Endothelial cell of umbilical vein (primary cell): Measurements from ENCODE around the gene UFSP2. TPM values are rescaled to one million over a fixed set of nuclear protein-coding genes. Genes with fewer than 3 reads are reported as not detected.

Experiments used
- BruUV-seq: library from RNA; stranded (reverse); fragments of 400-500 nt; replicated peaks from 2 replicates; lab custom pipeline; 2021; lab: Mats Ljungman, UMichigan
- CTCF ChIA-PET: fragments of 300-600, 350-600 bp; sonication (Branson Sonifier 250); formaldehyde crosslinking; loops from one replicate; lab custom pipeline; 2021; ENCODE audit warnings: antibody characterized with exemption, inconsistent platforms; lab: Charles Lee
- POLR2A ChIA-PET: fragments of 300-600, 350-600 bp; sonication (Branson Sonifier 250); formaldehyde crosslinking; loops from one replicate; lab custom pipeline; 2021; ENCODE audit warnings: antibody characterized with exemption, inconsistent platforms; lab: Charles Lee
- DNase-seq: peaks from one replicate; pipeline ENCODE4 v3.0.0-alpha.2; 2011; ENCODE audit warnings: low read depth, low spot score
- FAIRE-seq: peaks from 2 replicates; lab custom pipeline; 2011; peaks lifted over from hg19 to GRCh38; lab: Jason Lieb, UNC
- H2AFZ ChIP-seq: 2 replicates; pipeline ENCODE4 v1.6.0; 2012; ENCODE audit warnings: low read depth, low read length, control low read depth, inconsistent platforms
- H3K27ac ChIP-seq: 2 replicates; pipeline ENCODE4 v1.5.1; 2011; ENCODE audit warnings: low read depth, mild to moderate bottlenecking, control low read depth, low read length, moderate library complexity; ENCODE audit not compliant: insufficient read depth
- H3K27me3 ChIP-seq, 2 experiments: 2 replicates each; pipeline versions ENCODE4 v1.6.0 to v1.6.1; 2011; ENCODE audit warnings: low read length in 2 of 2, mixed read lengths in 1 of 2; ENCODE audit not compliant: control insufficient read depth in 2 of 2, insufficient read depth in 2 of 2
- H3K36me3 ChIP-seq, 2 experiments: 2 replicates in 1 of 2; 3 replicates in 1 of 2; pipeline ENCODE4 v1.5.1; 2011; ENCODE audit warnings: low read length in 2 of 2, mild to moderate bottlenecking in 1 of 2, moderate library complexity in 1 of 2; ENCODE audit not compliant: control insufficient read depth in 2 of 2, insufficient read depth in 2 of 2; ENCODE audit errors: extremely low read depth in 1 of 2
- H3K4me1 ChIP-seq: 3 replicates; pipeline ENCODE4 v1.5.1; 2011; ENCODE audit warnings: mild to moderate bottlenecking, low read length; ENCODE audit not compliant: control insufficient read depth, insufficient read depth; ENCODE audit errors: extremely low read depth
- H3K4me2 ChIP-seq: 2 replicates; pipeline ENCODE4 v1.6.1; 2011; ENCODE audit warnings: low read length, control low read depth, mixed read lengths; ENCODE audit not compliant: insufficient read depth
- H3K4me3 ChIP-seq, 3 experiments: fragments of 200-600 bp in 1 of 3; sonication (generic), shearing (Covaris generic) in 1 of 3; replicated peaks in 1 of 3; 2 replicates each; pipeline ENCODE4 v1.5.1; 2011 to 2016; ENCODE audit warnings: control low read depth in 3 of 3, low read length in 3 of 3, mild to moderate bottlenecking in 2 of 3, inconsistent platforms in 1 of 3, low read depth in 1 of 3, moderate library complexity in 1 of 3; ENCODE audit not compliant: insufficient read depth in 1 of 3
- H3K79me2 ChIP-seq: 2 replicates; pipeline ENCODE4 v1.6.0; 2012; ENCODE audit warnings: low read length, inconsistent platforms; ENCODE audit not compliant: control insufficient read depth, insufficient read depth
- H3K9ac ChIP-seq: replicated peaks from 2 replicates; pipeline ENCODE3; 2011; ENCODE audit warnings: low read length, control low read depth; ENCODE audit not compliant: insufficient read depth; ENCODE audit errors: extremely low read depth
- H3K9me1 ChIP-seq: replicated peaks from 3 replicates; pipeline ENCODE4 v1.6.0; 2011; ENCODE audit warnings: mild to moderate bottlenecking, low read length; ENCODE audit not compliant: control insufficient read depth, insufficient read depth; ENCODE audit errors: extremely low read depth
- H3K9me3 ChIP-seq: replicated peaks from 2 replicates; pipeline ENCODE4 v1.5.1; 2012; ENCODE audit warnings: low read length, inconsistent platforms; ENCODE audit not compliant: control insufficient read depth, insufficient read depth
- H4K20me1 ChIP-seq: replicated peaks from 2 replicates; pipeline ENCODE3; 2011; ENCODE audit warnings: mild to moderate bottlenecking, low read length; ENCODE audit not compliant: control insufficient read depth, insufficient read depth; ENCODE audit errors: extremely low read depth
- EZH2 ChIP-seq: IDR thresholded peaks from 2 replicates; pipeline ENCODE4 v1.6.1; 2012; ENCODE audit warnings: borderline replicate concordance, low read depth, mild to moderate bottlenecking, moderate library complexity, low read length, inconsistent platforms; ENCODE audit not compliant: severe bottlenecking
- FOS ChIP-seq: IDR thresholded peaks from 2 replicates; pipeline ENCODE4 v1.6.1; 2011; ENCODE audit warnings: mild to moderate bottlenecking, low read length, moderate library complexity, borderline replicate concordance; ENCODE audit not compliant: insufficient read depth
- GATA2 ChIP-seq: IDR thresholded peaks from 2 replicates; pipeline ENCODE4 v1.7.0; 2011; ENCODE audit warnings: low read depth, mild to moderate bottlenecking, moderate library complexity, mixed read lengths, low read length; ENCODE audit not compliant: insufficient read length, insufficient read depth
- JUN ChIP-seq: IDR thresholded peaks from 2 replicates; pipeline ENCODE4 v1.6.1; 2011; ENCODE audit warnings: borderline replicate concordance, low read depth; ENCODE audit not compliant: insufficient read length, insufficient read depth
- MAX ChIP-seq: IDR thresholded peaks from 2 replicates; pipeline ENCODE4 v1.6.1; 2011; ENCODE audit not compliant: insufficient read depth, insufficient read length
- MYC ChIP-seq: IDR thresholded peaks from one replicate; pipeline ENCODE4 v1.6.1; 2011; ENCODE audit warnings: mild to moderate bottlenecking, low read depth, low read length
- POLR2A ChIP-seq: IDR thresholded peaks from 2 replicates; pipeline ENCODE4 v1.6.1; 2012; ENCODE audit warnings: low read depth, mild to moderate bottlenecking, control low read depth, low read length
- POLR2AphosphoS5 ChIP-seq: IDR thresholded peaks from 2 replicates; pipeline ENCODE4 v1.6.1; 2012; ENCODE audit warnings: low read depth, mild to moderate bottlenecking, control low read depth, low read length, moderate library complexity; ENCODE audit not compliant: insufficient read depth
- dilution Hi-C: fragments of 300-500 bp; cut with MboI; formaldehyde crosslinking; loops from one replicate; pipeline ENCODE4 v1.15.0; 2019; ENCODE audit warnings: low sequenced_read_pairs; ENCODE audit not compliant: extremely low pct_ligation_motif_present
- intact Hi-C: fragments of 100-400 bp; cut with micrococcal nuclease; formaldehyde crosslinking; loops from one replicate; pipeline ENCODE4 v1.10.0; 2022
- polyA plus RNA-seq, 4 experiments: library from polyadenylated mRNA; depleted of rRNA in 3 of 4; stranded (reverse) in 3 of 4; unstranded in 1 of 4; fragments of >200 nt; gene quantifications; 2 replicates each; pipeline versions ENCODE4 v1.2.1 to v1.2.3, GENCODE V29; 2011 to 2012; ENCODE audit warnings: missing spikeins in 1 of 4
- total RNA-seq: library from RNA; stranded (reverse); gene quantifications from 2 replicates; pipeline ENCODE4 v1.2.3, GENCODE V29; 2021
- TF ChIP-seq, protein P1 (sequence below), 2 donors: IDR thresholded peaks; 1 replicate in 1 of 2; 2 replicates in 1 of 2; pipeline ENCODE4 v1.5.1; 2011; ENCODE audit warnings: low read length in 2 of 2, mild to moderate bottlenecking in 2 of 2, moderate library complexity in 2 of 2, control low read depth in 1 of 2, inconsistent platforms in 1 of 2, low read depth in 1 of 2; ENCODE audit not compliant: insufficient read depth in 1 of 2; ENCODE audit errors: extremely low read depth in 1 of 2

Gene UFSP2
- total and polyA plus RNA-seq, 2 donors (not counting 3 experiments of a cell fraction or from before 2014, with no cell fraction given), result 25.2 to 26.7 TPM

GRCh38 chr4:185352741-185353140 lies 73.0 kb downstream of the UFSP2 start:
- Histone ChIP-seq H3K9me3 (no peaks in the 10 kb centered on the region), H4K20me1 (no peaks in the 10 kb centered on the region), H3K4me3 (no peak overlapping the region), H3K27me3 (no peaks in the 10 kb centered on the region), H3K27ac (no peak overlapping the region), H2AFZ (no peak overlapping the region), H3K9ac (no peak overlapping the region), H3K4me1 (peaks cover 7% of the 10 kb centered on the region), H3K9me1 (no peaks in the 10 kb centered on the region), H3K36me3 (peaks cover 0 to 7% of the 10 kb centered on the region in 2 experiments), H3K4me2 (no peak overlapping the region), H3K79me2 (no peaks in the 10 kb centered on the region)
- ChIA-PET POLR2A (no interaction called here), CTCF (interaction anchor here (1.5 kb wide), 1 partner anchor 27 kb away, joined by 3 read pairs; no protein-coding TSS in a partner anchor)
- FAIRE-seq, result no peak
- no peak for DNase-seq
- no TSS peak for BruUV-seq
- dilution Hi-C loops (no loop called here), intact Hi-C loops (no loop called here)
- no peak for TF ChIP-seq GATA2
- TF ChIP-seq, protein P1, sequence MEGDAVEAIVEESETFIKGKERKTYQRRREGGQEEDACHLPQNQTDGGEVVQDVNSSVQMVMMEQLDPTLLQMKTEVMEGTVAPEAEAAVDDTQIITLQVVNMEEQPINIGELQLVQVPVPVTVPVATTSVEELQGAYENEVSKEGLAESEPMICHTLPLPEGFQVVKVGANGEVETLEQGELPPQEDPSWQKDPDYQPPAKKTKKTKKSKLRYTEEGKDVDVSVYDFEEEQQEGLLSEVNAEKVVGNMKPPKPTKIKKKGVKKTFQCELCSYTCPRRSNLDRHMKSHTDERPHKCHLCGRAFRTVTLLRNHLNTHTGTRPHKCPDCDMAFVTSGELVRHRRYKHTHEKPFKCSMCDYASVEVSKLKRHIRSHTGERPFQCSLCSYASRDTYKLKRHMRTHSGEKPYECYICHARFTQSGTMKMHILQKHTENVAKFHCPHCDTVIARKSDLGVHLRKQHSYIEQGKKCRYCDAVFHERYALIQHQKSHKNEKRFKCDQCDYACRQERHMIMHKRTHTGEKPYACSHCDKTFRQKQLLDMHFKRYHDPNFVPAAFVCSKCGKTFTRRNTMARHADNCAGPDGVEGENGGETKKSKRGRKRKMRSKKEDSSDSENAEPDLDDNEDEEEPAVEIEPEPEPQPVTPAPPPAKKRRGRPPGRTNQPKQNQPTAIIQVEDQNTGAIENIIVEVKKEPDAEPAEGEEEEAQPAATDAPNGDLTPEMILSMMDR (IDR thresholded peaks at IDR 0.05; ENCODE audit: extremely low read depth in 1 of 2, insufficient read depth in 1 of 2, low read depth in 1 of 2, low read length in 2 of 2), result no peak

DNA sequence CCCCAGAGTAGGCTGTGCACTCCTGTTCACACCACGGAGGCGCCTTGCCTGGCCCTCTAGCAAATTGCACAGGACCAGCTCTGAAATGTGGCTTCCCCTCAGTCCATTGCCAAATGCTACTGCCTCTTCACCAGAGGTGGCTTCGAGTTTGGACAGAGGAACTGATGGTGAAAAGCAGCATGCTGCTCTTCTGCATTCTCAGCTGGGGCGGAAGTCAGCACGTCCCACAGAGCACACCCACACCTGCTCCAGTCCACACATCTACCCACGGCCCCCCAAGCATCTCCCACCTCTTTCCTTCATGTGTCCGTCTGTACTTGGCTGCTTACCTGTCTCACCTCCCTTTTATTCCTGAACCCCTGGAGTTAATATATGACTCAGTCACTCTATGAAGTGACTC lies 73.6 kb downstream of the UFSP2 start:
- no peak for FAIRE-seq
- dilution Hi-C loops, result no loop called here
- no peak overlapping the region for H3K4me3 ChIP-seq
- TF ChIP-seq, protein P1 (IDR thresholded peaks at IDR 0.05; ENCODE audit: extremely low read depth in 1 of 2, insufficient read depth in 1 of 2, low read depth in 1 of 2, low read length in 2 of 2), result no peak
- TF ChIP-seq FOS (no peak), MAX (no peak), GATA2 (no peak), POLR2A (no peak), JUN (no peak), POLR2AphosphoS5 (no peak), MYC (no peak), EZH2 (no peak)
- H3K36me3 ChIP-seq, result peaks cover 0 to 7% of the 10 kb centered on the region in 2 experiments
- no peak for DNase-seq
- ChIA-PET CTCF (interaction anchor here (1.5 kb wide), 1 partner anchor 27 kb away, joined by 3 read pairs; no protein-coding TSS in a partner anchor), POLR2A (no interaction called here)
- H3K79me2 ChIP-seq, result no peaks in the 10 kb centered on the region
- intact Hi-C loops, result no loop called here
- H3K27me3 ChIP-seq, result no peaks in the 10 kb centered on the region
- peaks cover 1% of the 10 kb centered on the region for H3K4me1 ChIP-seq
- H3K9ac ChIP-seq, result no peak overlapping the region
- no TSS peak for BruUV-seq
- no peak overlapping the region for H3K4me2 ChIP-seq
- no peak overlapping the region for H2AFZ ChIP-seq
- no peaks in the 10 kb centered on the region for H3K9me1 ChIP-seq
- no peaks in the 10 kb centered on the region for H4K20me1 ChIP-seq
- H3K27ac ChIP-seq, result no peak overlapping the region
- H3K9me3 ChIP-seq, result no peaks in the 10 kb centered on the region
